CD4-positive, alpha-beta T cell treated with Interleukin-17A for 4 hours (primary cell): ENCODE data around the gene AP2A2.

Experiments used
- DNase-seq: peaks from one replicate; pipeline ENCODE4 v3.0.0-alpha.2; 2020; ENCODE audit warnings: mixed read lengths

Gene AP2A2

DNA sequence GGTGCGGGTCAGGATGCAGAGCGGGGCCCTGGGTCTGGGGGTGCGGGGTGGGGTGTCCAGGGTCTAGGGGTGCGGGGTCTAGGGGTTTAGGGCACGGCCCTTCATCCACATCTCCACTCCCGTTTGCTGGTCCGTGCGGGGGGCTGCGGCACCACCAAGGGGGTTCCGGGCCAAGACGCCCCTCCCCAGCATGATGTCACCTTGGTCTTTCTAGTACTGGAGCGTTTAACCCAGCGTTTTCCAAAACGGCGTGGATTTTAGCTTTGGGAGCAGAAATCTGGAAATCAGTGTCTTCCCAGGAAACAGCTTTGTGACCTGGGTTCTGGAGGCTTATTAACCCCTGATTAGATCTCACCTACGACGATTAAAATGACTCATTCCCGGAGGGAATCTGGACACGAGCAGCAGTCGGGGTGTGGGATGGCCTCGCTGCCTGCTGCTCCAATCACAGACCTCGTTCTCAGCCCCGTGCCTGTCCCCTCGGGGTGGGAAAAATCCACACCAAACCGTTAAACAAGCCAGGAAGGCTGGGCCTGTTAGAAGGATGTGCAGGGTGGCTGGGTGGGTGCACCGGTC lies 759 bp downstream of the AP2A2 start:
- DNase-seq = peak; percentile 22

DNA sequence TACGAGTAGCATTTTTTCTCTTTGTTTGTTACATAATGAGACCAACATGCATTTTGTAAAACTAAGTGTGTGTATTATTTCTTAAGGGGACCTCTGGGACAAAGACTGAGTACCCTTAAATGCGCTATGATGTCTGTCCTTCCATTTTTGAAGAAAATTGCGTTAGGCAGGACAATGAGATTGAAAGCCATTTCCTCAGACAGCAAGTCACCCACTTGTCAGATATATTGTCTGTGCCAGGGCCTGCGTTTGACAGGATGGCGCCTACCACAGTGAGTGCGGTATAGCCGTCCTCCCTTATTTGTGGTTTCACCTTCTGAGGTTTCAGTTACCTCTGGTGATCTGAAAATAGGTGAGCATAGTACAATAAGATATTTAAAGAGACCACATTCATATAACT lies 2.2 kb downstream of the AP2A2 start:
- peak; percentile 66 for DNase-seq

DNA sequence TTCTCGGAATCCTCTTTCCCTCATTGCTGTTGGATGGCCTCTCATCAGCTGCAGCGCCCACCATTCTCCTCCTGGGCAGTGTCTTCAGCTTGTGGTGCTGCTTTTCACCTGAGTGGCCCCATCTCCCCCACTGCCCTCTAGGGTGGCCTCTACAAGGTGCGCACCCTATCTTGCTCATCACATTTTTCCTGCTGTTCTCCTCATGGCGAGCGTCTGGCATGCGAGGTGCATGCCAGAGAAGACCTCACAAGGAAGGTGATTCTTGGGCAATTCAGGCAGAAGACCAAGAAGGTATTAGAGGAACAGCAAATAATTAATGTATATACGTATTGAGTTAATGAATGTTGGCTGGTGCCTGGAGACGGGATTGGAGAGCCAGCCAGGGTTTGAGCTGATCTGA lies 3.1 kb downstream of the AP2A2 start:
- DNase-seq = no peak

DNA sequence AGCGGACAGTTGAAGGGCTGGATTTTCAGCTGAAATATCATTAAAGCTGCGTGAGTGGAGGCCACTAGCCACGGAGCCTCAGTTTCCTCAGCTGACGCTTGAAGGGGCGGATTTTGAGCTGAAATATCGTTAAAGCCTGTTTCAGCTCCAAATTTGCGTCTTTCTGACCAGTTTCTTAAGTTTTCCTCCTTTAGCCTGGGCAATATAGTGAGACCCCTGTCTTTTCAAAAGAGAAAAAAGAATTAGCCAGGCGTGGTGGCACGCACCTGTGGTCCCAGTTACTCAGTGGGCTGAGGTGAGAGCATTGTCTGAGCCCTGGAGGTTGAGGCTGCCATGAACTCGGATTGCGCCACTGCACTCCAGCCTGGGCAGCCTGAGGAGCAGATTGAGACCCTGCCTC lies 3.7 kb downstream of the AP2A2 start:
- no peak for DNase-seq

DNA sequence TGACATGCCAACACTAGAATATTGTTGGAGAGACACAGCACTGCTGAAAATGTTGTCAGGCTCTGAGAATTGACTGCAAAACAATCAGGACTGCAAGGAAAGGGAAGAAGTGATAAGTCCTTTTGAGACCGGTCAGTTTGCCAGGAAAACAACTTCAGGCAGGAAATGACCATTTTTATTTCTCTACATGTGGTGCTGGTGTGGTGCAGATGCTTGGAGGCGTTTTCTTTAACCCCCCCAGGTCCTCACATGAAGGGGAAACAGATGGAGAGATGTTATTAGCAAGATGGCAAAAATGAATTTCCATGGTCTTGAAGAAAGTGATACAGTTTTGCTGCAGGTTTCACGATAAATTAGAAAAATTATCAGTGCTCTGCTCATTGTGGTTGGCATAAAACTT lies 5.7 kb downstream of the AP2A2 start:
- no peak for DNase-seq

DNA sequence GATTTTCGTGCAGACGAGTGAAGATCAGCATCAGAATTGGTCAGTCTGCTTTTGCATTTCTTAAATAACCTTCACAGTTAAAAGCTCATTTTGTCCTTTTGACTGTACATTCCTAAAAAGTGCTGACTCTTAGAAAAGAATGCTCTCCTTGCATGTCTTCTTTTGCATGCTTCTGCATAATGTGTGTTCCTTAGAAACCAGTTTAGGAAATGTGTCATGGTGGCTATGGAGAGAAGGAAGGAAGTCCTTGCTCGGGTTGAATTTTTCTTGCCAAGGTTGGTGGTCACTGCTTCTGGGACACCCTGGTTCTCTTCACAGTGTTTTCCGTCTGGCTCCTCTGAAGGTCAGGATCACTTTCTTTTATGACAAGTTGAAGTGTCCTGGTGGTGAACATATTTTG lies 6.8 kb downstream of the AP2A2 start:
- DNase-seq = no peak

DNA sequence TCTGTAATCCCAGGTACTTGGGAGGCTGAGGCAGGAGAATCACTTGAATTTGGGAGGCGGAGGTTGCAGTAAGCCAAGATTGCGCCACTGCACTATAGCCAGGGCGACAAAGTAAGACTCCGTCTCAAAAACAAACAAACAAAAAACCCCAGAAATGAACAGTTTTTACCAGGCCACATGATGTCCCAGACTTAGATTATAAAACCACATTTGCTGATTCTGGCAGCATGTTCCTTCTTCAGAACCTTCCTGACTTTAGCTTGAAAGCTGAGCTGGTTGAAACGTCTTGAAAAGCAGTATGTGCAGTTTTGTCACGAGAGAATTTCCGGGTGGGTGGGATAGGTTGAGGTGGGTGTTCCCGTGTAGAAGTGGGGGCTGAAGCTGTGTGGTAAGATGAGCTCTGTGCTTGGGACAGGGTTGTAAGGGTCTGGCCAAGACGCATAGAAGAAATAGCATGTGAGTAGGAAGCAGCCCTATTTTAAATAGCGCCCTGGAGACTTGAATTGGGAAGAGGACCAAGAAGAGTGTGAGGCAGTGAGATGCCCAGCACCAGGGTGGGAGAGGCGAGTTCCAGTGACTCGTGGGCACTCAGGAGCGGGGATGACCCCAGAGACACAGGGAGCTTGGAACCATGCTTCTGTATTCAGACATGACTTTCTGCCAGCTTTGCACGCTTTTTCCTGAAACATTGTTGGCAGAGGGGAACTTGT lies 7.6 kb downstream of the AP2A2 start:
- no peak for DNase-seq

DNA sequence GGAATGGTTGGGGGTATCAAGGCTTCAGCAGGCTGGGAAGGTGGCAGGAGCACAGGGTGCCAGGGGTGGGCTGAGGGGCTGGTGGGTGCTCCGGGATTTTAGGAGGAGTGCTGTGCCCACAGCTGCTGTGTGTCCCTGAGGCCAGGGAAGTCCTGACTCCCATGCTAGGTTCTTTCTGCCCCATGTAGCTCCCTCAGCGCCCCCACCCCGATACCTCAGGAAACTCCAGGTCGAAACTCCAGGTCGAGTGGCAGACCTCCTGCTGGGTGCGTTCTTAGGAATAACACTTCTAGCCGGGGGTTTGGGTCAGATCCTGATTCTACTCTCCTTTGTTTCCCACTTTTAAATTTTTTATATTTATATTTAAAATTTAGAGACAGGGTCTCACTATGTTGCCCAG lies 8.3 kb downstream of the AP2A2 start:
- no peak for DNase-seq

DNA sequence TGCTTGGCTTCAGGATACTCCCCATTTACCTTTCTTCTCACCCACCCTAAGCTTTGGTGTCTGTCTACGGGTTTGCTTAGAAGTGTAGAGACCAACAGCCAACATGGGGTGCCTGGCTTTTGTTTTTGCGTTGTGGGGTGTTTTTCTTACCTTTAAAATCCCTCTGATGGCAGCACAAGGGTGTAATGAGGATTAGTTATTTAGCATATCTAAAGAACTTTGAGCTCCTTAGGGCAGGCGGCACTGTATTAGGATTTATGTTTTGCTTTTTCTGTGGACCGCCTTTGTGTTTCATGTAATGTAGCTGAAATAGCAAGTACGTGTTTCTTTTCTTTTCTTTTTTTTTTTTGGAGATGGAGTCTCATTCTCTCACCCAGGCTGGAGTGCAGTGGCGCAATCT lies 8.9 kb downstream of the AP2A2 start:
- no peak for DNase-seq

DNA sequence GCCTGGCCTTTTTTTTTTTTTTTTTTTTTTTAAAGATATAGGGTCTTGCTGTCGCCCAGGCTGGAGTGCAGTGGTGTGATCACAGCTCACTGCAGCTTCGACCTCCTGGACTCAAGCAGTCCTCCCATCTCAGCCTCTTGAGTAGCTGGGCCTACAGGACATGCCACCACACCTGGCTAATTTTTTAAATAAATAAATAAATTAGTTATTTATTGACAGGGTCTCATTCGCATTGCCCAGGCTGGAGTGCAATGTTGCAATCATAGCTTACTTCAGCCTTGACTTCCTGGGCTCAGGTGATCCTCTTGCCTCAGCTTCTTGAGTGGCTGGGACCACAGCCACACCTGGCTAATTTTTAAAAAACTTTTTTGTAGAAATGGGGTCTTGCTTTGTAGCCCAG lies 10.5 kb downstream of the AP2A2 start:
- no peak for DNase-seq

DNA sequence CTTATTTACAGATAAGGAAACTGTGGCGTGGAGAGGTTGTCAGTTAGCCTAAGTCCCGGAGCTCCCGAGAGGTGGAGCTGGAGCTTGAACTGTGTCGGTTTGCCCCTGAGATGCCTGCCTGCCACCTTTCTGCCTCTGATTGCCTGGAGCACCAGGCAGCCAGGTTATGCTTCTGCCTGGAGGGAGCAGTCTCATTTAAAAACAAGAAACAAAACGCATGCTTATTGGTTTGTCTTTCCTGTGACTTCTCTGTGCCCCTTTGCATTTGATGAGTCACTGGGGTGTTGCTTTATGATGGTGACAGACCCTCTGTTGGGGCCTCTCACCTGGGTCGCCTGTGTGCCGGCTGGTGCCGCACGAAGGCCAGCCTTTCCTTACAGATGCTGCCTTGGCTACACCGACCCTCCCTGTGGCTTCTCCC lies 12.2 kb downstream of the AP2A2 start:
- no peak for DNase-seq

DNA sequence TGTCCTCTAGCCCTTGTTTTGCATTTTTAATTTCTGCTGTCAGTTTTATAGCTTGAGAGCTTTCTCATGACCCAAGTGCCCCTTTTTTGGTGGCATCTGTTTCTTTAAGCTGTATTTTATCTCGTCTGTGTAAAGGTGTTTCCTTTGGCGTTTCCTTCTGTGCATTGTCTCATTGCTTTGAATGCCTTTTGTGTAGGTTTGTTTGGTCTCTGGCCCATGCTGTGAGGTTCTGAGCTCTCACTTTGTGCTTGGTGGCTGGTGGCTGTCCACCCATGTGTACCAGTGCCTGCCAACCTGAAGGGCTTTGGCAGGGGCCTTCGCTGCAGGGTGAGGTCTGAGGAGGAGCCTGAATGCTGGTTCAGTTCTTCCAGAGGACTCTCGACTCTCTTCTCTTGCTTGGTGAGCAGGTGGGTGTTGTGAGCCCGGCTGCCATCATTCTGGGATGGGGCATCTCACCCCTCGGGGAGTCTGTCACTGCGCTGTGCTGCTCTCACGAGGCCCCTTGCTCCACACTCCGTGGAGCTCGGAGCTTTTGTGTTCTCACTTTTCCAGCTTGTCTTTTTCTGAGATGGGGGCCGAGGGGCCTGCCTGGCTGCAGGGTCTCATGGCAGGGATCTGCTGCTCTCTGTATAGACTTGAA lies 14.9 kb downstream of the AP2A2 start:
- no peak for DNase-seq

DNA sequence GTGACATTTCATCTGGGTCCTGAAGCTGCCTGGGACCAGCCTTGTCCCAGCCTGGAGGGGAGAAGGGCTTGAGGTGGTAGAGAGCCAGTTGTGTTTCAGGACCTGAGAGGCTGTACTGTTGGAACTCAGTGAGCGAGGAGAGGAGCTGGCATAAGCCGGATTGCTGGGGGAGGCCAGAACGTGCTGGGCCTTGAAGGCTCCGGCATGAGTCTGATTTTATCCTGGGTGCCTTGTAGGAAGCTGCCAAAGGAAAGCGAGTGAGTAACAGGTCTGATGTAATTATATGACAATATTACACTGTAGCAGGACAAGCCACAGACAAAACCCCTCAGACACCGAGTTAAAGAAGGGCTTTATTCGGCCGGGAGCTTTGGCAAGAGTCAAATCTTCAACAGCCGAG lies 17.2 kb downstream of the AP2A2 start:
- DNase-seq = no peak

DNA sequence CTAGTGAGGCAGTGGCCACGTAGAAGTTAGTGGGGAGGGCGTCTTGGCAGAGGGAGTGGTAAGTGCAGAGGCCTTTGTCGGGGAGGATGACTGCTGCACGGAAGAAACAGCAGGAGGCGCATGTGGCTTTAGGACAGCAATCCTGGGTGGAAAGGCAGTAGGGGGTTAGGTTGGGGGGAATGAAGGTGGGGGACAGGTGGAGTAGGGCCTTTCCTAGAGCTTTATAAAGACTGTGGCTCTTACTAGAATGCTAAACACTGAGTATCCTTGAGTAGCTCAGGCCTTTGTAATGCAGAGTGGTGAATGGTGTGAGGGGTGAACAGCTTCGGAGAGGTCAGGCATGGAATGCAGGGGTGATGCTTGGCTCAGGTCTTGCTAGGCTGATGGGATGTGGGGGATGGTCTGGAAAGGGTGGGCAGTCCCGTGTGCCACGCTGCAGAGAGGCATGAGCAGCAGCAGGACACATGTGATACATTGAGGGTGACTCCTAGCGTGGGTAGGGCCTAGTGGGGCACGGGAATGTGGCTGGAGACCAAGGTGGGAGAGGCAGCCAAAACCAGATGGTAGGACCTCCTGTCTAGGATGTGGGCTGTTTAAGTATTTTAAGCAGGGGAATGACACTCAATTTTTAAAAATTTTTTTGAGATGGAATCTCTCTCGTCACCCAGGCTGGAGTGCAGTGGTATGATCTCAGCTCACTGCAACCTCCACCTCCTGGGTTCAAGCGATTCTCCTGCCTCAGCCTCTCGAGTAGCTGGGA lies 19.2 kb downstream of the AP2A2 start:
- DNase-seq = no peak

DNA sequence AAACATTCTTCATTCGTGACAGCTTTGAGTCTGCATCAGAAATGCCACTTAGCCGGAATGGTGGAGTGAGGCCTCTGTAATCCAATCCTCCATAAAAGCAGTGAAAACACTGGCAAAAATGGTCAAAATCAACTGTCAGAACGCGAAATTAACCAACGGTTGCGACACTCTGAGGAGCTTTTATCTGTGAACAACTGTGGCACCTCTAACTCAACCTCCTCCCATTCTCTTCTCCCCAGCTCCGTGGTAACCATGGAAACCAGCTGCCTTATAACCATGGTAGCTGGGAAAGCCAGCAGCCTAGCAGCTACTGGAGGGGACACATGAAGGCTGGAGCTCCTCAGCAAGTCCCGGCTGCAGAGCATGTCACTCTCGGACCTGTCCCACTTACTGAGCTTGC lies 20.3 kb downstream of the AP2A2 start:
- DNase-seq = no peak

DNA sequence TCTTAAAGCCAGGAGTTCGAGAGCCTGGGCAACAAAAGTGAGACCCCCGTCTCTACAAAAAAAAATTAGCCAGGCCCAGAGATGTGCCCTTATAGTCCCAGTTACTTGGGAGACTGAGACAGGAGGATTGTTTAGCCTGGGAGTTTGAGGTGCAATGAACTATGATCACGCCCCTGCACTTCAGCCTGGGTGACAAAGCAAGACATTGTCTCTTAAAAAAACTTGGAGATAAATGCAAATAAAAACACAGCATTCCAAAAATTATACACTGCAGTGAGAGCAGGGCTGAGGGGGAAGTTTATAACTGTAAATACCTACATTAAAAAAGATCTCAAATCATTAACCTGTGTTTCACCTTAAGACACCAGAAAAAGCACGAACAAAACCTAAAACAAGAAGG lies 22.1 kb downstream of the AP2A2 start:
- DNase-seq = no peak

DNA sequence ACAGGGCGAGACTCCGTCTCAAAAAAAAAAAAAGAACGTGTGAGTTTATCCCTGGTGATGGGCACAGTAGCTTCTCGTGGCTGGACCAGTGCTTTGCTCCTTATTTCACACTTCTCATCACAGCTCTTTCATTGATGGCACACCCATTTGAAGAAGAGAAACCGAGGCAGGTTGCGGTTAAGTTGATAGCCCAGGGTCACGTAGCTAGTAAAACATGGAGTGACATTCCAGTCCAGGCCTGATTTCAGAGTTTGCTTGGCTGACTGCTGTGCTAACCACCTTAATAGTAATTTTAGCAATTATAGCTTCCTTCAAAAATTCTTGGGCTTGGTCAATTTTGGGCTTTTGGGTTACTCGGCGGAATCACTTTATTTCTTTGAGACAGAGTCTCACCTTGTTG lies 25.8 kb downstream of the AP2A2 start:
- no peak for DNase-seq

DNA sequence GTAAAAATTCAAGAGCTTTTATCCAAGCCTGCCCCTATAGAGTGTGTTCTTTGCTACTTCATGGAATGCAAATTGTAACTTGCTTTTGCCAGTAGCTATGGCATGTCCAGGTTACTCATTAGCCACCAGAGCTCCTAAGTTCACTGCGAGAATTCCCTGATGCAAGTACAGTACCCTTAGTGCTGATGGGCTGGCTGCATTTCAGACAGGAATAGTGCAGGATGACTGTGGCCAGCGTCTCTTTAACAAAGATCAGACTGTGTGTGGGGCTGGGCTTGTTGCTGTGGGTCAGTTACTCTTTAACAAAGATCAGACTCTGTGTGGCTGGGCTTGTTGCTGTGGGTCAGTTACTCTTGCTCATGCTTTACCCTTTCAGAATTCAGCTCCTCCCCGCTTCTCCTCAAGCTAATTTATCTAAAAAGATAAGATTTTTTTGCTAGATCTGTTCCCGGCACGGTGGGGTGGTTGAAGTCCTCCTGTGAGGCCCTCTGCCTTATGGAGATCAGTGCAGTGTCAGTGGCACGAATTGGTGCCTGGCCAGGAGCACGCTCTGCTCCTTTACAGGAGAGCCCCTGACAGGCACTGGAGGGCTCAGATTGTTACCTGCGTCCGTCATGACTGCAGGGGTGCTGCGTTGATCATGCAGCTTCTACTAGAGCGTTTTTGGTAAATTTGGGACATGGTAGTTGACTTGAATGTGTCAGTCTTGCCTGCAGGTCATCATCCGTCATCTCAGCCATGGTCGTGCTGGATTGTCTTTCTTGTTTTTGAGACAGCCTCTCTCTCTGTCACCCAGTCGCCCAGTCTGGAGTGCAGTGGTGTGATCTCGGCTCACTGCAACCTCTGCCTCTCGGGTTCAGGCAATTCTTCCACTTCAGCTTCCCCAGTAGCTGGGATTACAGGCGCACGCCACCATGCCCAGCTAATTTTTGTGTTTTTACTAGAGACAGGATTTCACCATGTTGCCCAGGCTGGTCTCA lies 27.0 kb downstream of the AP2A2 start:
- DNase-seq = no peak

DNA sequence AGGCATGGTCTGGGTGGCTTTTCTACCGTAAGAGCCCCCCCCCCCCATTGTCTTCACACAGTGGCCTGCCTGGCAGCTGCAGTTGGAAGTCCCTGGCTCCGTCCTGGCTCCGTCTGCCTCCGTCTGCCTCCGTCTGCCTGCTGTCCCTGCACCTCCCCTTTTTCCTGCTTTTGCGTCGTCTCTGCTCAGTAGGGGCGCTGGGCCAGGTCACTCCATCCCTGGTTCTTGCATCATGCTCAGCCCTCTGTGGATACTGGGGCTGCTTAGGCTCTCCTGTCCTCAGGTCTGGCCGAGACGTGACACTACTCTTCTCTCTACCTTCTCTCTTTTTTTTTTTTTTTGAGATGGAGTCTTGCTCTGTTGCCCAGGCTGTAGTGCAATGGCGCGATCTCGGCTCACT lies 27.8 kb downstream of the AP2A2 start:
- DNase-seq = no peak

DNA sequence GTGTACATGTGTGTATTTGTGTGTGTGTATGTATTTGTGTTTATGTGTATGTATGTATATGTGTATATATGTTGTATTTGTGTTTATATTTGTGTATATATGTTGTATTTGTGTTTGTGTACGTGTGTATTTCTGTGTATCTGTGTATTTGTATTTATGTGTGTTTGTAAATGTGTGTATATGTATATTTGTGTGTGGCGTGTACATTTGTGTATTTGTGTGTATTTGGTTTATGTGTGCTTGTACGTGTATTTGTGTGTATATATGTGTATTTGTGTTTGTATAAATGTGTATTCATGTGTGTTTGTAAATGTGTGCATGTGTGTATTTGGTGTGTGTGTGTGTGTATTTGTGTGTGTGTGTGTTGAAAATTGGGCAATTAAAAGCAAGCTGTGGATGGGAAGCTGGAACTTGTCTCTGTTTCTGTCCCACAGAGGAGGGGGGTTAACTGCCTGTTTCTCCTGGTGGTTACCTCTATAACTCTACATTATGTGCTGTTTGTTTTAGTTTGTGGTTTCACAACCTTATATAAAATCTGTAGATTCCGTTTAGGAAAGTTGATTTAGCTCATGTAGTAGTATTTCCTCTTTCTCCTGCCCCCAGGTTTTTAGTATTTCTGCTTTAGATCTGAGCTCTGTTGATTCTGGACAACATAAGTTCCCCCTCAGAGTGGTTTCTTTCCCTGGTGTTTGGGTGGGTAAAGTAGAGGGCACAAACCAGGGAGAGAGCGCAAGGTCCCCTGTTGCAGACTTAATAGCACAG lies 28.9 kb downstream of the AP2A2 start:
- DNase-seq = no peak

DNA sequence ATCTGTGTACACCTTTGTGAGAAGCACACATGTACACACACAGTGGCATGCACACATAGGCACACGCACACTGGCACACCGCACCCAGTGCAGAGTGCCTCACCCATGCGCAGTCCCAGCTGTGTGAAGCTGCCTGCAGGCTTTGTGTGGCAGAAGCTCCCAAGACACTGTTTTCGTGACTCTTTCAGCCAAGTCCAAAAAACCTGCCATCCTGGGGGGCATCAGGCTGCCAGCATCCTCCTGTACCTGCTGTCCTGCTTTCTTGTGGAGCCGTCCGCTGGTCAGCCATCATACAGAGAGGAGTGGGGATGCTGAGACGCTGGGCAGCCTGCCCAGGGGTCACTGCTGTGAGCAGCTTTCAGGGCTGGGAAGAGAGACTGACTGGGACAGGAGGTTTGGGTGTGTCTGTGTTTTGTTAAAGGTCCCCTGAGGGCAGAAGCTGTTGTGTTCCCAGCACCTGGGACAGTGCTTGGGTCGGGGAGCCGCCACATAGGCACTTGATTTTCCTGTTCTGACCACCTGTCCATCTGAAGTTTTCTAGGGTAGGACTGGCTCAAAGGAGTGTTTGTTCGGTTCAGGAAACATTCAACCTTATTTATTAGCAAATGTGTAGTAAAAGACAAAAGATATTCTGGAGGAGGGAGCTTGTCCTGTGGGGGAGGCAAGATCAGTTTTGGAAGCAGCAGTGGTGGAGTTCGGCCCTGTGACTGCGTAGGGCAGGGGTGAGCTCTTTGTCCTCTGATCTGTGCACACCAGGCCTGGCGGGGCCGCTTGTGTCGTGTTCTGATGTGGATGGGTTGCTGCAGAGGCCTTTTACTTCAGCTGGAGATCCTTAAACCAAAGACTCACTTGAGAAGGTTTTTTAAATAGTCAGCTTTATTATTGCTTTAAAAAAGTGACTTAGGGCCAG lies 29.7 kb downstream of the AP2A2 start:
- no peak for DNase-seq
